Osteoblast (primary cell): ENCODE measurements around the gene TBL1XR1. TPM values are rescaled to one million over a fixed set of nuclear protein-coding genes. Genes with fewer than 3 reads are reported as not detected.
"Not testable (repeated sequence)": the region's sequence is repeated elsewhere in the genome, so short reads cannot be mapped to it uniquely, and the experiment has no call there.

Source experiments
- DNase-seq: peaks from one replicate; pipeline ENCODE4 v3.0.0; 2011; ENCODE audit warnings: low spot score, mixed read lengths; ENCODE audit not compliant: insufficient read length; ENCODE audit errors: missing footprints
- H2AFZ ChIP-seq: 2 replicates; pipeline ENCODE4 v1.6.0; 2011; ENCODE audit warnings: mild to moderate bottlenecking, low read length
- H3K27ac ChIP-seq: 2 replicates; pipeline ENCODE4 v1.5.1; 2011; ENCODE audit warnings: mild to moderate bottlenecking, low read depth, low read length, moderate library complexity
- H3K27me3 ChIP-seq: 2 replicates; pipeline ENCODE4 v1.6.0; 2012; ENCODE audit warnings: mild to moderate bottlenecking, control low read depth, inconsistent platforms, low read length, moderate library complexity; ENCODE audit not compliant: insufficient read depth
- H3K36me3 ChIP-seq: 2 replicates; pipeline ENCODE4 v1.5.1; 2011; ENCODE audit warnings: mild to moderate bottlenecking, low read length, control low read depth, moderate library complexity; ENCODE audit not compliant: insufficient read depth
- H3K4me1 ChIP-seq: 2 replicates; pipeline ENCODE4 v1.5.1; 2011; ENCODE audit warnings: mild to moderate bottlenecking, low read length, control low read depth, moderate library complexity; ENCODE audit not compliant: insufficient read depth
- H3K4me2 ChIP-seq: 2 replicates; pipeline ENCODE4 v1.6.0; 2011; ENCODE audit warnings: mild to moderate bottlenecking, low read length; ENCODE audit not compliant: insufficient read depth
- H3K4me3 ChIP-seq: fragments of 200-600 bp; sonication (generic); 3 replicates; pipeline ENCODE4 v1.5.1; 2012; ENCODE audit warnings: mild to moderate bottlenecking, low read length, inconsistent platforms; ENCODE audit not compliant: insufficient read depth
- H3K79me2 ChIP-seq: 2 replicates; pipeline ENCODE4 v1.6.0; 2012; ENCODE audit warnings: mild to moderate bottlenecking, low read length, control low read depth, inconsistent platforms; ENCODE audit not compliant: insufficient read depth
- H3K9me3 ChIP-seq: 2 replicates; pipeline ENCODE4 v1.5.1; 2011; ENCODE audit warnings: low read depth, low read length, control low read depth
- H4K20me1 ChIP-seq: 2 replicates; pipeline ENCODE4 v1.6.0; 2012; ENCODE audit warnings: mild to moderate bottlenecking, low read length, control low read depth; ENCODE audit not compliant: insufficient read depth
- total RNA-seq: library from RNA; depleted of rRNA; stranded (reverse); fragments of >200 nt; gene quantifications from 2 replicates; pipeline ENCODE4 v1.2.3, GENCODE V29; 2012
- TF ChIP-seq, protein P1 (sequence below): IDR thresholded peaks from 2 replicates; pipeline ENCODE4 v1.5.1; 2011; ENCODE audit warnings: mild to moderate bottlenecking, low read depth, low read length, moderate library complexity; ENCODE audit errors: extremely low read depth

The TBL1XR1 gene
- total RNA-seq, 1 donor: 297 TPM

DNA sequence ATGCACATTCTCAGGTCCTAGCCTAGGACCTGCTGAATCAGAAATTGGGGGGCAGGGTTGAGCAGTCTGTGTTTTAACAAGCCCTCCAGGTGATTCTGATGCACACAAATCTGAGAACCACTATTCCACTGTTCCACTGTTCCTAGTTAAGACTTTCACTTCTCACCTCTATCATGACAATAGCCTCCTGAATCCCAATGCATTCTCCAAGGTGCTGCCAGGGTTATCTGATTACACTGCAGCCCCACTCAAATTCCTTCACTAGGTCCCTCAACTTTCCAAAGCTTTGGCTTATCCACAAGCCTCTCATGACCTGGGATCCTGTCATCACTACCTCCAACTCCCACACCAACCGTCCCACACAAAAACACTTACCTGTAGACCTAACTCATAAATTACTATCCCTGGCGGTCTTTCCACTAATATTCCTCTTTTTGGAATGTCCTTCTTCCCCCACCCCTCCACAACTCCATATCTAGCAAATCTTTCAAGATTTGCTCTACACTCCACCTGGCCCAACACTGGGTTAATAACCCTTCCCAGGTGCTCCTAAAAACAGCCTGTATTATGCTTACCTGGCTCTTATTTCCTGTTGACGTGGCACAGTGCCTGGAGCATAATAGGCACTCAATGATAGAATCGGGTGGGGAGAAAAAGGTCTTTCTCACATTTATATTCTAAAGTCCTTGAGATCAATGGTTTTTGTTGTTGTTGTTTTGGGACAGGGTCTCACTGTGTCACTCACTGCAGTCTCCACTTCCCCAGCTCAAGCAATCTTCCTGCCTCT lies 27.2 kb downstream of the TBL1XR1 start:
- Histone ChIP-seq H3K4me2 (no peak overlapping the region), H3K36me3 (peaks cover 3% of the 10 kb centered on the region), H3K9me3 (no peaks in the 10 kb centered on the region), H3K4me1 (no peaks in the 10 kb centered on the region), H4K20me1 (peaks cover 59% of the 10 kb centered on the region), H3K27me3 (no peaks in the 10 kb centered on the region), H3K27ac (no peak overlapping the region), H3K79me2 (peaks cover 97% of the 10 kb centered on the region), H2AFZ (no peak overlapping the region), H3K4me3 (no peak overlapping the region)
- TF ChIP-seq, protein P1, sequence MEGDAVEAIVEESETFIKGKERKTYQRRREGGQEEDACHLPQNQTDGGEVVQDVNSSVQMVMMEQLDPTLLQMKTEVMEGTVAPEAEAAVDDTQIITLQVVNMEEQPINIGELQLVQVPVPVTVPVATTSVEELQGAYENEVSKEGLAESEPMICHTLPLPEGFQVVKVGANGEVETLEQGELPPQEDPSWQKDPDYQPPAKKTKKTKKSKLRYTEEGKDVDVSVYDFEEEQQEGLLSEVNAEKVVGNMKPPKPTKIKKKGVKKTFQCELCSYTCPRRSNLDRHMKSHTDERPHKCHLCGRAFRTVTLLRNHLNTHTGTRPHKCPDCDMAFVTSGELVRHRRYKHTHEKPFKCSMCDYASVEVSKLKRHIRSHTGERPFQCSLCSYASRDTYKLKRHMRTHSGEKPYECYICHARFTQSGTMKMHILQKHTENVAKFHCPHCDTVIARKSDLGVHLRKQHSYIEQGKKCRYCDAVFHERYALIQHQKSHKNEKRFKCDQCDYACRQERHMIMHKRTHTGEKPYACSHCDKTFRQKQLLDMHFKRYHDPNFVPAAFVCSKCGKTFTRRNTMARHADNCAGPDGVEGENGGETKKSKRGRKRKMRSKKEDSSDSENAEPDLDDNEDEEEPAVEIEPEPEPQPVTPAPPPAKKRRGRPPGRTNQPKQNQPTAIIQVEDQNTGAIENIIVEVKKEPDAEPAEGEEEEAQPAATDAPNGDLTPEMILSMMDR: no peak
- no peak for DNase-seq

DNA sequence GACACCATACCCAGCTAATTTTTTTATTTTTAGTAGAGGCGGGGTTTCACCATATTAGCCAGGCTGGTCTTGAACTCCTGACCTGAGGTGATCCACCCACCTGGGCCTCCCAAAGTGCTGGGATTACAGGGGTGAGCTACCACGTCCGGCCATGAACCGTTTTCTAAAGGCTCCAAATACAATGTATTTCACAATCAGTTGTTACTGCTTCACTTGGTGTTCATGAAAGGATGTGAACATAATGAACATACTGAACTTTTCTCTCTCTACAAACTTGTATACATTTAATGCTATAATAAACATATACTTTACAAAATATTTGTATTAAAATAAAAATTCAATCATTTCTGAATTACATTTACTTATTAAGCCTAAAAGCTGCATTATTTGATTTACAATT lies 28.9 kb downstream of the TBL1XR1 start:
- H2AFZ ChIP-seq: no peak overlapping the region
- H3K4me2 ChIP-seq: no peak overlapping the region
- H3K79me2 ChIP-seq: peaks cover 98% of the 10 kb centered on the region
- no peak overlapping the region for H3K27ac ChIP-seq
- DNase-seq: no peak
- H4K20me1 ChIP-seq: peaks cover 57% of the 10 kb centered on the region
- H3K27me3 ChIP-seq: no peaks in the 10 kb centered on the region
- peaks cover 3% of the 10 kb centered on the region for H3K36me3 ChIP-seq
- H3K4me3 ChIP-seq: no peak overlapping the region
- H3K4me1 ChIP-seq: no peaks in the 10 kb centered on the region
- TF ChIP-seq, protein P1: no peak
- no peaks in the 10 kb centered on the region for H3K9me3 ChIP-seq

DNA sequence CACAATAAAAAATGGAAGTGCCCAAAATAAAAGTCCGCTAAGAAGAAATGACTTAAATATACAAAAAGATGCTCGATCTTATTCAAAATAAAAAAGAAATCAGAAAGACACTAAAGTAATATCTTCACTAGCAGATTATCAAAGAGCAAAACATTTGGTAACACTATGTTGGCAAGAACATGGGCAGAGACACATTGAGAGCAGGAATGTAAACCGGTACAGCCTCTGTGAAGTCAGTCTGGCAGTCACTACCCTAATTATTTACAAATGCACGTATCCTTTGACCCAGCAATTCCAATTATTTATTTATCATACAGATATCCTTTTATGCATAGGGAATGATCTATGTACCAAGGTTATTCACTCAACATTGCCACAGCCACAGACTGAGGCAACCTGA lies 34.5 kb downstream of the TBL1XR1 start:
- H3K27me3 ChIP-seq: no peaks in the 10 kb centered on the region
- DNase-seq: no peak
- peaks cover 8% of the 10 kb centered on the region for H3K36me3 ChIP-seq
- H4K20me1 ChIP-seq: peaks cover 39% of the 10 kb centered on the region
- H2AFZ ChIP-seq: no peak overlapping the region
- no peak overlapping the region for H3K4me3 ChIP-seq
- no peaks in the 10 kb centered on the region for H3K9me3 ChIP-seq
- peaks cover 98% of the 10 kb centered on the region for H3K79me2 ChIP-seq
- H3K27ac ChIP-seq: no peak overlapping the region
- H3K4me2 ChIP-seq: no peak overlapping the region
- TF ChIP-seq, protein P1: no peak
- no peaks in the 10 kb centered on the region for H3K4me1 ChIP-seq

DNA sequence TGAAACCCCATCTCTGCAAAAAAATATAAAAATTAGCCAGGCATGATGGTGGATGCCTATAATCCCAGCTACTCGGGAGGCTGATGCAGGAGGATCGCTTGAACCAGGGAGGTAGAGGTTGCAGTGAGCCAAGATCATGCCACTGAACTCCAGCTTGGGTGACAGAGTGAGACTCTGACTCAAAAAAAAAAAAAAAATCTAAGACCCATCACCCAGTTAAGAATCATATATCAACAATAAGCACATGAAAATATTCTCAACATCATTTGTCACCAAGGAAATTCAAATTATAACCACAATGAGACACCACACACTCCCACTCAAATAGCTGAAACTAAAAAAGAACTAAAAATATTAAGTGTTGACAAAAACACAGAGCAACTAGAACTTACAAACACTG lies 35.7 kb downstream of the TBL1XR1 start:
- DNase-seq, H3K4me3 ChIP-seq, H3K27ac ChIP-seq, H3K27me3 ChIP-seq, H3K4me2 ChIP-seq, H3K36me3 ChIP-seq, H3K9me3 ChIP-seq, H2AFZ ChIP-seq, H3K4me1 ChIP-seq: not testable (repeated sequence)
- H4K20me1 ChIP-seq: peaks cover 40% of the 10 kb centered on the region
- peaks cover 98% of the 10 kb centered on the region for H3K79me2 ChIP-seq
